ENCODE results near the gene RANBP3. TPM values are rescaled to one million over a fixed set of nuclear protein-coding genes. Genes with fewer than 3 reads are reported as not detected.

The RANBP3 gene
- total and polyA plus RNA-seq, 2 of the 8 experiments (the other 6 are each of a cell fraction or from before 2014, with no cell fraction given), result 95.4 to 122 TPM

DNA sequence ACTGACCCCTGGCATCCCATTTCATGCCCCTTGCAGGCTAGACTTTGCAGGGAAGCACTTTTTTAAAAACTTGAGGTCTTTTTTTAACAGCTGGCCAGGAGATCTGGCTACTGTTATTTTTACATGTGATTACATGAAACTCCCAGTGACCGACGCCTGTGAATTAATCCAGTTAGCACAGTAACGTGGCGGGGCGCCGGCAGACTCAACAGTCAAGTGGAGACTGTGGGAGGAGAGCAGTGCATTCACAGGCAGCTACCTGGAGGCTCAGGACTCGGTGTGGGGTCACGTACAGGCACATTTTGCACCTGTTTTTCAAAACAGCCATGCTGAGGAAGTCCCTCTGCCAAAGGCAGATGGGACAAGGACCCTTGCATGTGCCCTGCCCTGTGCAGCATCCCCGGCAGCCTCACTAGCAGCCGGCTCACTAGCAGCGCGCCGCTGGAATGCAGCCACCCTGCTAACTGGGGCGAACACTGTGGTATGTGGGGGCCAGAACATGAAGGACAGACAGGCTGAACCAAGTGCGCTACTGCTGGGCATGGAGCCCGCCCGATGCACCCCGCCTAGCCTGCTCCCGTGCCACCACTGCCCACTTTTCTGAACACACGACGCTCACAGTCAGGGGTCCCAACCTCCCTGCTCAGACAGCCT, 45.2 kb downstream of the RANBP3 start:
- H3K27ac ChIP-seq (ENCODE audit: low read depth, low read length), result no peak overlapping the region
- no peak overlapping the region for H3K9ac ChIP-seq (replicated peaks in 1 of 4; ENCODE audit: extremely low read depth in 1 of 4, low read depth in 3 of 4, low read length in 3 of 4)
- H3K4ac ChIP-seq (replicated peaks; ENCODE audit: insufficient read length, low read depth, low read length), result no peak overlapping the region
- H3K23me2 ChIP-seq (ENCODE audit: low read depth, low read length), result no peaks in the 10 kb centered on the region
- no peak overlapping the region for H2AK5ac ChIP-seq (ENCODE audit: low read depth, low read length)
- H3K56ac ChIP-seq (replicated peaks; ENCODE audit: insufficient read length, low read depth, low read length), result no peak overlapping the region
- no peak overlapping the region for H2BK120ac ChIP-seq (replicated peaks; ENCODE audit: low read depth, low read length)
- H3K4me3 ChIP-seq (ENCODE audit: extremely low read depth in 1 of 4, insufficient read depth in 2 of 4, low read depth in 3 of 4, low read length in 4 of 4), result no peak overlapping the region
- FAIRE-seq (no peak), DNase-seq (ENCODE audit: low read depth in 1 of 2, low spot score in 2 of 2) (no peak)
- H3K9me3 ChIP-seq (ENCODE audit: insufficient read depth in 2 of 2, low read depth in 1 of 2, low read length in 1 of 2), result no peaks in the 10 kb centered on the region
- H3K4me1 ChIP-seq (replicated peaks in 1 of 4; ENCODE audit: control insufficient read depth in 3 of 4, insufficient read depth in 4 of 4, low read length in 3 of 4), result no peaks in the 10 kb centered on the region
- no peak overlapping the region for H3K14ac ChIP-seq (ENCODE audit: insufficient read length)
- H2AFZ ChIP-seq (ENCODE audit: low read length), result no peak overlapping the region
- H3K27me3 ChIP-seq (replicated peaks in 1 of 4; ENCODE audit: control insufficient read depth in 3 of 4, extremely low read depth in 1 of 4, insufficient read depth in 3 of 4, low read length in 3 of 4), result no peaks in the 10 kb centered on the region
- POLR2A ChIA-PET (ENCODE audit: partially characterized antibody), result no interaction called here
- no peak overlapping the region for H4K5ac ChIP-seq (ENCODE audit: insufficient read length, low read depth, low read length)
- CTCF ChIA-PET (ENCODE audit: partially characterized antibody), result interaction anchor here (1.5 kb wide), 1 partner anchor 106 kb away, joined by 3 read pairs; no protein-coding TSS in a partner anchor
- no peak overlapping the region for H4K91ac ChIP-seq (replicated peaks; ENCODE audit: insufficient read length, low read length)
- H2BK12ac ChIP-seq (ENCODE audit: low read depth, low read length), result no peak overlapping the region
- H3K79me1 ChIP-seq (ENCODE audit: low read depth, low read length), result peaks cover 14% of the 10 kb centered on the region
- H2BK15ac ChIP-seq (ENCODE audit: low read length), result no peak overlapping the region
- TF ChIP-seq NRF1 (IDR thresholded peaks at IDR 0.05; ENCODE audit: low read depth, low read length) (no peak), POLR2A (IDR thresholded peaks at IDR 0.05; ENCODE audit: control extremely low read depth in 1 of 2, low read depth in 2 of 2, low read length in 2 of 2) (no peak), CHD2 (IDR thresholded peaks at IDR 0.05; ENCODE audit: low read length) (no peak), SP4 (IDR thresholded peaks at IDR 0.05; ENCODE audit: low read length) (no peak), TCF12 (IDR thresholded peaks at IDR 0.05; ENCODE audit: low read depth, low read length) (no peak), SAP30 (IDR thresholded peaks at IDR 0.05; ENCODE audit: insufficient read depth, insufficient replicate concordance, low read length) (no peak)
- TF ChIP-seq, protein P1, sequence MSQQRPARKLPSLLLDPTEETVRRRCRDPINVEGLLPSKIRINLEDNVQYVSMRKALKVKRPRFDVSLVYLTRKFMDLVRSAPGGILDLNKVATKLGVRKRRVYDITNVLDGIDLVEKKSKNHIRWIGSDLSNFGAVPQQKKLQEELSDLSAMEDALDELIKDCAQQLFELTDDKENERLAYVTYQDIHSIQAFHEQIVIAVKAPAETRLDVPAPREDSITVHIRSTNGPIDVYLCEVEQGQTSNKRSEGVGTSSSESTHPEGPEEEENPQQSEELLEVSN (IDR thresholded peaks at IDR 0.05), result no peak
- no peak overlapping the region for H3K23ac ChIP-seq (ENCODE audit: insufficient read length)
- no peak overlapping the region for H3K4me2 ChIP-seq (ENCODE audit: insufficient read depth in 1 of 2, low read depth in 2 of 2, low read length in 2 of 2)
- H4K8ac ChIP-seq (ENCODE audit: extremely low read depth, insufficient read depth, low read length), result no peak overlapping the region
- peaks cover 10 to 28% (median 21%) of the 10 kb centered on the region in 4 experiments; a peak in 7 of 8 replicates for H3K36me3 ChIP-seq (ENCODE audit: control insufficient read depth in 2 of 4, insufficient read depth in 4 of 4, low read length in 3 of 4)
- peaks cover 11 to 27% of the 10 kb centered on the region in 2 experiments for H4K20me1 ChIP-seq (replicated peaks in 1 of 2; ENCODE audit: control insufficient read depth in 1 of 2, insufficient read depth in 2 of 2, low read length in 2 of 2)
- H3K79me2 ChIP-seq (ENCODE audit: control insufficient read depth in 1 of 2, insufficient read depth in 2 of 2, low read length in 2 of 2), result peaks cover 0 to 8% of the 10 kb centered on the region in 2 experiments; a peak in 1 of 4 replicates
- H2BK20ac ChIP-seq (ENCODE audit: low read length), result no peak overlapping the region
- WGBS, 2 experiments (ENCODE audit: extremely low coverage in 1 of 2, insufficient coverage in 1 of 2, insufficient read length in 1 of 2, insufficient replicate concordance in 2 of 2, low coverage in 1 of 2, low lambda C conversion rate in 2 of 2, missing lambda C conversion rate in 1 of 2), result 94% methylated on average over 21 of the region's 21 CpGs; no CpG with 5 or more reads in 1 of the 2 experiments
- H2BK5ac ChIP-seq (ENCODE audit: low read depth, low read length), result no peak overlapping the region
- H3K18ac ChIP-seq (ENCODE audit: extremely low read depth, low read length), result no peak overlapping the region

Data from H1 (cell line).